Measurements from ENCODE around the gene LETM1. TPM values are rescaled to one million over a fixed set of nuclear protein-coding genes. Genes with fewer than 3 reads are reported as not detected.
A peak's percentile ranks its signal among the peaks of the same experiment; 100 is the strongest.

Gene LETM1
- total and polyA plus RNA-seq, 2 of the 13 experiments (the other 11 are each of a cell fraction or from before 2014, with no cell fraction given) = 9.7 to 41.6 TPM

DNA sequence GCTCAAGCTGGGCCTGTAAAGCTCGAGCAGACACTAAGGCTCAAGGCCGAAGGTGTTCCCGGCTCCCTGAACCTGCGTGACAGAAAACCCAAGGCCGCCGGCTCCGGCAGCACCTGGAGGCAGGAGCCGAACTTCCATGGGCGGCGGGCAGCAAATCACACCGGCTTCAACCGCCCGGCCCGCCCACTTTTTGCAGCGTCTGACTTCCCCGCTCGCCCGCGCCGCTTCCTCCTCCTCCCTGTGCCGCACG, 14.3 kb upstream of the LETM1 start (continued):
- TF ChIP-seq, protein P1, sequence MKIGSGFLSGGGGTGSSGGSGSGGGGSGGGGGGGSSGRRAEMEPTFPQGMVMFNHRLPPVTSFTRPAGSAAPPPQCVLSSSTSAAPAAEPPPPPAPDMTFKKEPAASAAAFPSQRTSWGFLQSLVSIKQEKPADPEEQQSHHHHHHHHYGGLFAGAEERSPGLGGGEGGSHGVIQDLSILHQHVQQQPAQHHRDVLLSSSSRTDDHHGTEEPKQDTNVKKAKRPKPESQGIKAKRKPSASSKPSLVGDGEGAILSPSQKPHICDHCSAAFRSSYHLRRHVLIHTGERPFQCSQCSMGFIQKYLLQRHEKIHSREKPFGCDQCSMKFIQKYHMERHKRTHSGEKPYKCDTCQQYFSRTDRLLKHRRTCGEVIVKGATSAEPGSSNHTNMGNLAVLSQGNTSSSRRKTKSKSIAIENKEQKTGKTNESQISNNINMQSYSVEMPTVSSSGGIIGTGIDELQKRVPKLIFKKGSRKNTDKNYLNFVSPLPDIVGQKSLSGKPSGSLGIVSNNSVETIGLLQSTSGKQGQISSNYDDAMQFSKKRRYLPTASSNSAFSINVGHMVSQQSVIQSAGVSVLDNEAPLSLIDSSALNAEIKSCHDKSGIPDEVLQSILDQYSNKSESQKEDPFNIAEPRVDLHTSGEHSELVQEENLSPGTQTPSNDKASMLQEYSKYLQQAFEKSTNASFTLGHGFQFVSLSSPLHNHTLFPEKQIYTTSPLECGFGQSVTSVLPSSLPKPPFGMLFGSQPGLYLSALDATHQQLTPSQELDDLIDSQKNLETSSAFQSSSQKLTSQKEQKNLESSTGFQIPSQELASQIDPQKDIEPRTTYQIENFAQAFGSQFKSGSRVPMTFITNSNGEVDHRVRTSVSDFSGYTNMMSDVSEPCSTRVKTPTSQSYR (CRISPR knock-in tag; IDR thresholded peaks at IDR 0.05; ENCODE audit: borderline replicate concordance) = no peak
- TF ChIP-seq, protein P2, sequence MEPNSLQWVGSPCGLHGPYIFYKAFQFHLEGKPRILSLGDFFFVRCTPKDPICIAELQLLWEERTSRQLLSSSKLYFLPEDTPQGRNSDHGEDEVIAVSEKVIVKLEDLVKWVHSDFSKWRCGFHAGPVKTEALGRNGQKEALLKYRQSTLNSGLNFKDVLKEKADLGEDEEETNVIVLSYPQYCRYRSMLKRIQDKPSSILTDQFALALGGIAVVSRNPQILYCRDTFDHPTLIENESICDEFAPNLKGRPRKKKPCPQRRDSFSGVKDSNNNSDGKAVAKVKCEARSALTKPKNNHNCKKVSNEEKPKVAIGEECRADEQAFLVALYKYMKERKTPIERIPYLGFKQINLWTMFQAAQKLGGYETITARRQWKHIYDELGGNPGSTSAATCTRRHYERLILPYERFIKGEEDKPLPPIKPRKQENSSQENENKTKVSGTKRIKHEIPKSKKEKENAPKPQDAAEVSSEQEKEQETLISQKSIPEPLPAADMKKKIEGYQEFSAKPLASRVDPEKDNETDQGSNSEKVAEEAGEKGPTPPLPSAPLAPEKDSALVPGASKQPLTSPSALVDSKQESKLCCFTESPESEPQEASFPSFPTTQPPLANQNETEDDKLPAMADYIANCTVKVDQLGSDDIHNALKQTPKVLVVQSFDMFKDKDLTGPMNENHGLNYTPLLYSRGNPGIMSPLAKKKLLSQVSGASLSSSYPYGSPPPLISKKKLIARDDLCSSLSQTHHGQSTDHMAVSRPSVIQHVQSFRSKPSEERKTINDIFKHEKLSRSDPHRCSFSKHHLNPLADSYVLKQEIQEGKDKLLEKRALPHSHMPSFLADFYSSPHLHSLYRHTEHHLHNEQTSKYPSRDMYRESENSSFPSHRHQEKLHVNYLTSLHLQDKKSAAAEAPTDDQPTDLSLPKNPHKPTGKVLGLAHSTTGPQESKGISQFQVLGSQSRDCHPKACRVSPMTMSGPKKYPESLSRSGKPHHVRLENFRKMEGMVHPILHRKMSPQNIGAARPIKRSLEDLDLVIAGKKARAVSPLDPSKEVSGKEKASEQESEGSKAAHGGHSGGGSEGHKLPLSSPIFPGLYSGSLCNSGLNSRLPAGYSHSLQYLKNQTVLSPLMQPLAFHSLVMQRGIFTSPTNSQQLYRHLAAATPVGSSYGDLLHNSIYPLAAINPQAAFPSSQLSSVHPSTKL (CRISPR knock-in tag; IDR thresholded peaks at IDR 0.05) = peak; percentile 58; the same call in 1 of the 2 replicates
- TF ChIP-seq RXRB (CRISPR knock-in tag; IDR thresholded peaks at IDR 0.05; ENCODE audit: borderline replicate concordance) = 0 out of 2 replicates have a peak, but pooled peaks have one; percentile 11
- 0 out of 2 replicates have a peak, but pooled peaks have one; percentile 94 for TF ChIP-seq AKAP8 (CRISPR knock-in tag; IDR thresholded peaks at IDR 0.05)
- TF ChIP-seq, protein P3, sequence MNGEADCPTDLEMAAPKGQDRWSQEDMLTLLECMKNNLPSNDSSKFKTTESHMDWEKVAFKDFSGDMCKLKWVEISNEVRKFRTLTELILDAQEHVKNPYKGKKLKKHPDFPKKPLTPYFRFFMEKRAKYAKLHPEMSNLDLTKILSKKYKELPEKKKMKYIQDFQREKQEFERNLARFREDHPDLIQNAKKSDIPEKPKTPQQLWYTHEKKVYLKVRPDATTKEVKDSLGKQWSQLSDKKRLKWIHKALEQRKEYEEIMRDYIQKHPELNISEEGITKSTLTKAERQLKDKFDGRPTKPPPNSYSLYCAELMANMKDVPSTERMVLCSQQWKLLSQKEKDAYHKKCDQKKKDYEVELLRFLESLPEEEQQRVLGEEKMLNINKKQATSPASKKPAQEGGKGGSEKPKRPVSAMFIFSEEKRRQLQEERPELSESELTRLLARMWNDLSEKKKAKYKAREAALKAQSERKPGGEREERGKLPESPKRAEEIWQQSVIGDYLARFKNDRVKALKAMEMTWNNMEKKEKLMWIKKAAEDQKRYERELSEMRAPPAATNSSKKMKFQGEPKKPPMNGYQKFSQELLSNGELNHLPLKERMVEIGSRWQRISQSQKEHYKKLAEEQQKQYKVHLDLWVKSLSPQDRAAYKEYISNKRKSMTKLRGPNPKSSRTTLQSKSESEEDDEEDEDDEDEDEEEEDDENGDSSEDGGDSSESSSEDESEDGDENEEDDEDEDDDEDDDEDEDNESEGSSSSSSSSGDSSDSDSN (CRISPR knock-in tag; IDR thresholded peaks at IDR 0.05) = peak; percentile 83; the same call in 1 of the 2 replicates
- TF ChIP-seq ZSCAN20 (CRISPR knock-in tag; IDR thresholded peaks at IDR 0.05; ENCODE audit: borderline replicate concordance) = no peak
- no peak for TF ChIP-seq ZNF737 (CRISPR knock-in tag; IDR thresholded peaks at IDR 0.05; ENCODE audit: borderline replicate concordance)
- TF ChIP-seq ZFP41 (CRISPR knock-in tag; IDR thresholded peaks at IDR 0.05; ENCODE audit: borderline replicate concordance) = 0 out of 2 replicates have a peak, but pooled peaks have one; percentile 49
- peak; percentile 7; the same call in 1 of the 2 replicates for TF ChIP-seq ZNF598 (CRISPR knock-in tag; IDR thresholded peaks at IDR 0.05; ENCODE audit: borderline replicate concordance)
- TF ChIP-seq, protein P4, sequence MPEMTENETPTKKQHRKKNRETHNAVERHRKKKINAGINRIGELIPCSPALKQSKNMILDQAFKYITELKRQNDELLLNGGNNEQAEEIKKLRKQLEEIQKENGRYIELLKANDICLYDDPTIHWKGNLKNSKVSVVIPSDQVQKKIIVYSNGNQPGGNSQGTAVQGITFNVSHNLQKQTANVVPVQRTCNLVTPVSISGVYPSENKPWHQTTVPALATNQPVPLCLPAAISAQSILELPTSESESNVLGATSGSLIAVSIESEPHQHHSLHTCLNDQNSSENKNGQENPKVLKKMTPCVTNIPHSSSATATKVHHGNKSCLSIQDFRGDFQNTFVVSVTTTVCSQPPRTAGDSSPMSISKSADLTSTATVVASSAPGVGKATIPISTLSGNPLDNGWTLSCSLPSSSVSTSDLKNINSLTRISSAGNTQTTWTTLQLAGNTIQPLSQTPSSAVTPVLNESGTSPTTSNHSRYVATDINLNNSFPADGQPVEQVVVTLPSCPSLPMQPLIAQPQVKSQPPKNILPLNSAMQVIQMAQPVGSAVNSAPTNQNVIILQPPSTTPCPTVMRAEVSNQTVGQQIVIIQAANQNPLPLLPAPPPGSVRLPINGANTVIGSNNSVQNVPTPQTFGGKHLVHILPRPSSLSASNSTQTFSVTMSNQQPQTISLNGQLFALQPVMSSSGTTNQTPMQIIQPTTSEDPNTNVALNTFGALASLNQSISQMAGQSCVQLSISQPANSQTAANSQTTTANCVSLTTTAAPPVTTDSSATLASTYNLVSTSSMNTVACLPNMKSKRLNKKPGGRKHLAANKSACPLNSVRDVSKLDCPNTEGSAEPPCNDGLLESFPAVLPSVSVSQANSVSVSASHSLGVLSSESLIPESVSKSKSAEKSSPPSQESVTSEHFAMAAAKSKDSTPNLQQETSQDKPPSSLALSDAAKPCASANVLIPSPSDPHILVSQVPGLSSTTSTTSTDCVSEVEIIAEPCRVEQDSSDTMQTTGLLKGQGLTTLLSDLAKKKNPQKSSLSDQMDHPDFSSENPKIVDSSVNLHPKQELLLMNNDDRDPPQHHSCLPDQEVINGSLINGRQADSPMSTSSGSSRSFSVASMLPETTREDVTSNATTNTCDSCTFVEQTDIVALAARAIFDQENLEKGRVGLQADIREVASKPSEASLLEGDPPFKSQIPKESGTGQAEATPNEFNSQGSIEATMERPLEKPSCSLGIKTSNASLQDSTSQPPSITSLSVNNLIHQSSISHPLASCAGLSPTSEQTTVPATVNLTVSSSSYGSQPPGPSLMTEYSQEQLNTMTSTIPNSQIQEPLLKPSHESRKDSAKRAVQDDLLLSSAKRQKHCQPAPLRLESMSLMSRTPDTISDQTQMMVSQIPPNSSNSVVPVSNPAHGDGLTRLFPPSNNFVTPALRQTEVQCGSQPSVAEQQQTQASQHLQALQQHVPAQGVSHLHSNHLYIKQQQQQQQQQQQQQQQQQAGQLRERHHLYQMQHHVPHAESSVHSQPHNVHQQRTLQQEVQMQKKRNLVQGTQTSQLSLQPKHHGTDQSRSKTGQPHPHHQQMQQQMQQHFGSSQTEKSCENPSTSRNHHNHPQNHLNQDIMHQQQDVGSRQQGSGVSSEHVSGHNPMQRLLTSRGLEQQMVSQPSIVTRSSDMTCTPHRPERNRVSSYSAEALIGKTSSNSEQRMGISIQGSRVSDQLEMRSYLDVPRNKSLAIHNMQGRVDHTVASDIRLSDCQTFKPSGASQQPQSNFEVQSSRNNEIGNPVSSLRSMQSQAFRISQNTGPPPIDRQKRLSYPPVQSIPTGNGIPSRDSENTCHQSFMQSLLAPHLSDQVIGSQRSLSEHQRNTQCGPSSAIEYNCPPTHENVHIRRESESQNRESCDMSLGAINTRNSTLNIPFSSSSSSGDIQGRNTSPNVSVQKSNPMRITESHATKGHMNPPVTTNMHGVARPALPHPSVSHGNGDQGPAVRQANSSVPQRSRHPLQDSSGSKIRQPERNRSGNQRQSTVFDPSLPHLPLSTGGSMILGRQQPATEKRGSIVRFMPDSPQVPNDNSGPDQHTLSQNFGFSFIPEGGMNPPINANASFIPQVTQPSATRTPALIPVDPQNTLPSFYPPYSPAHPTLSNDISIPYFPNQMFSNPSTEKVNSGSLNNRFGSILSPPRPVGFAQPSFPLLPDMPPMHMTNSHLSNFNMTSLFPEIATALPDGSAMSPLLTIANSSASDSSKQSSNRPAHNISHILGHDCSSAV (CRISPR knock-in tag; IDR thresholded peaks at IDR 0.05; ENCODE audit: borderline replicate concordance) = no peak
- TF ChIP-seq KDM5B (CRISPR knock-in tag; IDR thresholded peaks at IDR 0.05; ENCODE audit: borderline replicate concordance) = no peak
